Neural progenitor cell (in vitro differentiated cells): ENCODE results near the gene TAF4B.

Experiments
- EZH2 ChIP-seq: fragments of 200-600 bp; sonication (generic); IDR thresholded peaks from 2 replicates; pipeline ENCODE4 v1.6.1; 2017; ENCODE audit warnings: antibody characterized with exemption, mild to moderate bottlenecking, moderate library complexity
- EZH2phosphoT487 ChIP-seq: fragments of 200-600 bp; sonication (generic); IDR thresholded peaks from 2 replicates; pipeline ENCODE4 v1.6.1; 2017; ENCODE audit warnings: antibody characterized with exemption
- TF ChIP-seq, protein P1 (sequence below): fragments of 200-600 bp; sonication (generic); IDR thresholded peaks from 2 replicates; pipeline ENCODE4 v1.5.1; 2017; ENCODE audit warnings: antibody characterized with exemption, mild to moderate bottlenecking

DNA sequence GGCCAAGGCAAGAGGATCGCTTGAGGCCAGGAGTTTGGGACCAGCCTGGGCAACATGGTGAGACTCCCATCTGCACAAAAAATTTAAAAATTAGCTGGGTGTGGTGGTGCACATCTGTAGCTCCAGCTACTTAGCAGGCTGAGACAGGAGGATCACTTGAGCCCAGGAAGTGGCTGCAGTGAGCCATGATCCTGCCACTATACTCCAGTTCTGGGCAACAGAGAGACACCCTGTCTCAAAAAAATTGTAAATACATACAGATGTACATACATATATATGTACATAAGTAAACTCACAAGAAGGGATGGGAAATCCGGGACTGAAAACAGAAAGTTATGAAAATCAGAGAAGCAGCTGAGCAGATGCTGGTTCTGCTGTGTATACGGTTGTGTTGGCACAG lies 29.6 kb upstream of the TAF4B start:
- TF ChIP-seq, protein P1, sequence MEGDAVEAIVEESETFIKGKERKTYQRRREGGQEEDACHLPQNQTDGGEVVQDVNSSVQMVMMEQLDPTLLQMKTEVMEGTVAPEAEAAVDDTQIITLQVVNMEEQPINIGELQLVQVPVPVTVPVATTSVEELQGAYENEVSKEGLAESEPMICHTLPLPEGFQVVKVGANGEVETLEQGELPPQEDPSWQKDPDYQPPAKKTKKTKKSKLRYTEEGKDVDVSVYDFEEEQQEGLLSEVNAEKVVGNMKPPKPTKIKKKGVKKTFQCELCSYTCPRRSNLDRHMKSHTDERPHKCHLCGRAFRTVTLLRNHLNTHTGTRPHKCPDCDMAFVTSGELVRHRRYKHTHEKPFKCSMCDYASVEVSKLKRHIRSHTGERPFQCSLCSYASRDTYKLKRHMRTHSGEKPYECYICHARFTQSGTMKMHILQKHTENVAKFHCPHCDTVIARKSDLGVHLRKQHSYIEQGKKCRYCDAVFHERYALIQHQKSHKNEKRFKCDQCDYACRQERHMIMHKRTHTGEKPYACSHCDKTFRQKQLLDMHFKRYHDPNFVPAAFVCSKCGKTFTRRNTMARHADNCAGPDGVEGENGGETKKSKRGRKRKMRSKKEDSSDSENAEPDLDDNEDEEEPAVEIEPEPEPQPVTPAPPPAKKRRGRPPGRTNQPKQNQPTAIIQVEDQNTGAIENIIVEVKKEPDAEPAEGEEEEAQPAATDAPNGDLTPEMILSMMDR = no peak
- TF ChIP-seq EZH2phosphoT487 (no peak), EZH2 (no peak)
